ENCODE data around the gene GPR39. TPM values are rescaled to one million over a fixed set of nuclear protein-coding genes. Genes with fewer than 3 reads are reported as not detected.

GPR39 gene
- total RNA-seq, 2 donors from 2014 or later: not detected

GRCh38 chr2:132681766-132682165 is 265.2 kb downstream of the GPR39 start:
- Mint-ChIP-seq H3K4me3 (no peak overlapping the region), H3K9me3 (no peaks in the 10 kb centered on the region), H3K4me1 (ENCODE audit: low read depth) (no peaks in the 10 kb centered on the region), H3K36me3 (ENCODE audit: insufficient read depth in 2 of 2) (no peaks in the 10 kb centered on the region), H3K27me3 (ENCODE audit: low read depth) (no peaks in the 10 kb centered on the region), H3K27ac (no peak overlapping the region)
- ATAC-seq (replicated peaks in 1 of 2) (no peak), DNase-seq (no peak)

- no peaks in the 10 kb centered on the region for H3K27me3 Mint-ChIP-seq (ENCODE audit: low read depth)
- no peak overlapping the region for H3K27ac Mint-ChIP-seq
- ATAC-seq (replicated peaks in 1 of 2): no peak
- H3K4me3 Mint-ChIP-seq: no peak overlapping the region
- DNase-seq: no peak
- no peaks in the 10 kb centered on the region for H3K36me3 Mint-ChIP-seq (ENCODE audit: insufficient read depth in 2 of 2)
- no peaks in the 10 kb centered on the region for H3K4me1 Mint-ChIP-seq (ENCODE audit: low read depth)
- peaks cover 1 to 2% of the 10 kb centered on the region in 2 donors for H3K9me3 Mint-ChIP-seq
Measured at GRCh38 chr2:132690664-132691303, 274.2 kb downstream of the GPR39 start.

GRCh38 chr2:132691556-132691955 is 275.0 kb downstream of the GPR39 start:
- H3K4me3 Mint-ChIP-seq: no peak overlapping the region
- H3K36me3 Mint-ChIP-seq (ENCODE audit: insufficient read depth in 2 of 2): no peaks in the 10 kb centered on the region
- ATAC-seq (replicated peaks in 1 of 2) (no peak), DNase-seq (no peak)
- H3K4me1 Mint-ChIP-seq (ENCODE audit: low read depth): no peaks in the 10 kb centered on the region
- no peak overlapping the region for H3K27ac Mint-ChIP-seq
- H3K27me3 Mint-ChIP-seq (ENCODE audit: low read depth): no peaks in the 10 kb centered on the region
- peaks cover 1 to 2% of the 10 kb centered on the region in 2 donors for H3K9me3 Mint-ChIP-seq

DNA sequence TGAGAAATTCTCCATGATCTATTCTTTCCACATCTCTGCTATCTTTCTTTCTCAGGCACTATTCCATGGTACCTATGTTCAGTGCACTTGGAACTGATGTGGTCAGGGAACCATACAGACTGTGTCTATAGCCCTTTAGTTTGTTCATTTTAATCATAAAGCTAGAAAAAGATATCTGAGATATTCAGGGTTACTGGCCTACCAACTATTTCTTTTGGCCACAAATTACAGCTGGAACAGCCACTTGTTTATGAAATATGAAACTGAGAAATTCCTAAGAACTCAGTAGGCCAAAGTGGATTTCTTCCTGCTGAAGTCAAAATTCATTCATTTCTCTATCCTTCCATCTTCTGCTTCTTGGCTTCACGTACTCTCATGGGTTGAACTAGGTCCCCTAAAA is 276.2 kb downstream of the GPR39 start:
- H3K4me1 Mint-ChIP-seq (ENCODE audit: low read depth): no peaks in the 10 kb centered on the region
- DNase-seq: no peak

More for the DNA sequence above, 276.2 kb downstream of the GPR39 start:
- Mint-ChIP-seq H3K4me3 (no peak overlapping the region), H3K36me3 (ENCODE audit: insufficient read depth in 2 of 2) (no peaks in the 10 kb centered on the region), H3K9me3 (peaks cover 1 to 2% of the 10 kb centered on the region in 2 donors), H3K27ac (no peak overlapping the region), H3K27me3 (ENCODE audit: low read depth) (no peaks in the 10 kb centered on the region)
- ATAC-seq (replicated peaks in 1 of 2): no peak

Measured in activated T-cell treated with anti-CD3 and anti-CD28 coated beads, Interleukin-2, amount 50 U/mL, for 72 hours (primary cell).